ENCODE measurements around the gene C20orf141. TPM values are rescaled to one million over a fixed set of nuclear protein-coding genes. Genes with fewer than 3 reads are reported as not detected.

C20orf141 gene
- total and polyA plus RNA-seq, 2 experiments from 2014 or later = not detected

- peaks cover 27% of the 10 kb centered on the region for H3K27me3 ChIP-seq
- no peak overlapping the region for H3K27ac ChIP-seq
- H3K4me3 ChIP-seq = no peak overlapping the region
- H3K9me3 ChIP-seq (ENCODE audit: low read depth) = no peaks in the 10 kb centered on the region
- DNase-seq (ENCODE audit: low read depth in 1 of 2, low spot score in 1 of 2) = no peak
- peaks cover 3% of the 10 kb centered on the region for H3K4me1 ChIP-seq (ENCODE audit: low read depth)
- no peak for TF ChIP-seq CTCF (IDR thresholded peaks at IDR 0.05; ENCODE audit: low read depth, low read length)
- H3K36me3 ChIP-seq = peaks cover 6% of the 10 kb centered on the region
Measured at GRCh38 chr20:2798095-2798805, 16.5 kb upstream of the C20orf141 start.

DNA sequence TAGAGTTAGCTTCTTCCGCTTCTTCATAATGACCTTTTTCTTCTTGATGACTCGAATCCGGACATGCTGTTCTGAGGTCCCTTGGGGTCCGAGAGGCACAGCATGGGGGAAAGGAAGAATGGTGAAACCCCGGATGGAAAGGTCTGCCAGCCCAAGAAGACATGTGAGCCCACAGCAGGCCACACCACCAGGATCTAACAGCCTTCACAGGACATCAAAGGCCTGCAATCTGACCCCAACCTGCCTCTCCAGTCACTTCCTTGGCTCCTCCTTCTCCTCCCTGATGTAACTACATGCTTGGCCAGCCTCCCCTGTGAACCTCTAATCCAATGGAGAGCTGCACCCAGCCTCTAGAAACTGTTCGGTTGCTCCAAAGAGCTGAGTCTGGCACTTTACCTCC lies 16.0 kb upstream of the C20orf141 start:
- no peaks in the 10 kb centered on the region for H3K9me3 ChIP-seq (ENCODE audit: low read depth)
- TF ChIP-seq CTCF (IDR thresholded peaks at IDR 0.05; ENCODE audit: low read depth, low read length) = no peak
- peaks cover 3% of the 10 kb centered on the region for H3K4me1 ChIP-seq (ENCODE audit: low read depth)
- no peak overlapping the region for H3K4me3 ChIP-seq
- peaks cover 6% of the 10 kb centered on the region for H3K36me3 ChIP-seq
- H3K27me3 ChIP-seq = peaks cover 32% of the 10 kb centered on the region
- H3K27ac ChIP-seq = no peak overlapping the region
- DNase-seq (ENCODE audit: low read depth in 1 of 2, low spot score in 1 of 2) = peak in 1 of 2 donors; percentile 27

DNA sequence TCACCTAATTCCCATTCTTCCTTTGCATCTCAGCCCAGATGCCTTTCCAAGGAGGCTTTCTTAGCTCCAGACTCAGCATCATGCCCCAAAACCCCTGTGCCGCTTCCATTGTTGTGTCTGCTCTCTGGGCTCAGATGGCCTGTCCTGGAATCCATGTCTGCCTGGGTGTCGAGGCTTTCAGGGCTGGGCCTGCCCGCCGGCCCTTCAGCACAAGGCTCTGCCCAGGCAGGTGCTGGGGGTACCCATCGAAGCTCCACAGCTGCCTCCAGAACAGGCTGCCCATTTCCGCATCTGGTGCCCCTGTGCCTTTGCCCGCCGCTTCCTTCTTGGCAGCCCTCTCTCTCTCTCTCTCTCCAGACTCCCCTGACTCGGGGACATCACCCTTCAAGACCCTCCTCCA lies 15.5 kb upstream of the C20orf141 start:
- Histone ChIP-seq H3K4me3 (peak overlapping the region; percentile 77), H3K4me1 (ENCODE audit: low read depth) (peaks cover 3% of the 10 kb centered on the region), H3K27ac (no peak overlapping the region), H3K9me3 (ENCODE audit: low read depth) (no peaks in the 10 kb centered on the region), H3K27me3 (peaks cover 37% of the 10 kb centered on the region), H3K36me3 (peaks cover 6% of the 10 kb centered on the region)
- TF ChIP-seq CTCF (IDR thresholded peaks at IDR 0.05; ENCODE audit: low read depth, low read length) = no peak
- DNase-seq (ENCODE audit: low read depth in 1 of 2, low spot score in 1 of 2) = no peak

DNA sequence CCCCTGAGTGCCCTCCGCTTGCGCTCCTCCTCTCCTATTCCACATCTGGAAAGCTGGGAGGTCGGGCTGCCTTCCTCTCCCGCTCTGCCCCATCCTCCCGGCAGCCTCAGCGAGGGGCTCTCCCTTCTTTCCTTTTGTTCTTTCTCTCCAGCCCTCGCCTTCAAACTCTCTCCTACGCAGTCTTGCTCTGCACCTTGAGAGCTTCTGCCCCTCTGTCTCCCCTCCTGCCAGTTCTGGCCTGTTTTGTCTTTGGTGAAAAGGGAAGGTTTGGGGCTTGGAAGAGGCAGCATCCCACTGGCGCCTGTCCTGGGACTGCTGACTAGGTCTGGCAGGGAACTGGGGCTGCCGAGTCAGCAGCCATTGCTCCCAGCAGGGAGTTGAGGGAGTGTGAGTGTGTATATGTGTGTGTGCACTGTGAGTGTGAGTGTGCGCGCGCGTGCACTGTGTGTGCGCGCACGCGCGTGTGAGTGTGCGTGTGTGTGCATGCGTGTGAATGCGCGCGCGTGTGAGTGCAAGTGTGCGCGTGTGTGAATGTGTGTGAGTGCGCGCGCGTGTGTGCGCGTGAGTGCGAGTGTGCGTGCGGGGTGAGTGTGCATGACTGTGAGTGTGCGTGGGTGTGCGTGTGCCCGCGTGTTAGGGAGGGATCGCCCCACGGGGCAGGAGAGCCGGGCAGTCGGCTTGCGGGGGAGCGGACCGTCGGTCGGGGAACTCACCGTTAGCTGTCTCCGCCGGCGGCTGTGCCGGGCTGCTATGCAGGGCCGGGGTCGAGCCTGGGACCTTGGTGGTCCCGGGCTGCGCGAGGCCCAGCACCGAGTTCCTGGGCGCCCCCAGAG lies 14.9 kb upstream of the C20orf141 start:
- Histone ChIP-seq H3K4me1 (ENCODE audit: low read depth) (peaks cover 3% of the 10 kb centered on the region), H3K9me3 (ENCODE audit: low read depth) (no peaks in the 10 kb centered on the region), H3K4me3 (peak overlapping the region; percentile 77), H3K27me3 (peaks cover 43% of the 10 kb centered on the region), H3K36me3 (peaks cover 6% of the 10 kb centered on the region), H3K27ac (no peak overlapping the region)
- TF ChIP-seq CTCF (IDR thresholded peaks at IDR 0.05; ENCODE audit: low read depth, low read length) = no peak
- peak; percentile 22 to 48 for DNase-seq (ENCODE audit: low read depth in 1 of 2, low spot score in 1 of 2)

DNA sequence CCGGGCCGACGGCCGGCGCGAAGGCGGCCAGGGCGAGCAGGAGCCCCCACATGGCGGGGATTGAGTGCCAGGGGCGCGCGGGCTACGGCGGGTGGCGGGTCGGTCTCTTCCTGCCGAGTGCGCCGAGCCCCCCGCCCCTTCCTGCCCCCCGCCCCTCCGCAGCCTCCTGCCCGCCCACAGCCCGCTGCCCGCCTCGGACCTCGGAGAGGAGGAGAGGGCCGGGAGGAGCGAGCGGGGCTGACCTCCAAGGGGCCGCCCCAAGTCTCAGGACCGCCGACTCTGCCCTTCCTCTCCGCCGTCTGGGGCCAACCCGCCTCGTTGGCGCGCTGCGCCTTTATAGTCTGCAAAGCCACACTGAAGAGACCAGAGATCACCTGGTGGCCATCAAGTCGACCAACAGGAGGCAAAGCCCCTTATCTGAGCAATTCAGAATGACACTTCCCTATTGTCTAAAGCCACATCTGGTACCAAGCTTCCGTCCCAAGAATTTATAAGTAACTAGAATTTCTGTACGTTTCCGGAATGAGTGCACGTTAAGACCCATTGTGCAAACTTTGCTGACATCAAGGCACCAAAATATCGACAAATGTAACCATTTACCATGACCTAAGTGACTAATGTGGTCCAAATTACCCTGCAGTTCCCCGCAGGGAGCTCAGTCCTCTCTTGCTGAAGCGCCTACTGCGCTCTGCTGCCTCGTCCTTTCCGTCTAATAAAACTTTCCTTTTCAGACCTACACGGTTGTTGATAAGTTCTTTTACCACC lies 14.1 kb upstream of the C20orf141 start, which contains the start of gene CPXM1:
Gene CPXM1 (minus strand): TSS at position 107 of the 765 bp plus-strand sequence. CDS start 55 bp downstream, at position 52.
- Histone ChIP-seq H3K27ac (no peak within 1 kb of the TSS), H3K9me3 (ENCODE audit: low read depth) (no peaks in the 10 kb centered on the region), H3K36me3 (peaks cover 6% of the 10 kb centered on the region), H3K4me3 (peak within 1 kb of the TSS; percentile 77), H3K27me3 (peaks cover 51% of the 10 kb centered on the region), H3K4me1 (ENCODE audit: low read depth) (peaks cover 3% of the 10 kb centered on the region)
- peak; percentile 67 to 68 for DNase-seq (ENCODE audit: low read depth in 1 of 2, low spot score in 1 of 2)
- no peak for TF ChIP-seq CTCF (IDR thresholded peaks at IDR 0.05; ENCODE audit: low read depth, low read length)
